ENCODE data around the gene BRD7. TPM values are rescaled to one million over a fixed set of nuclear protein-coding genes. Genes with fewer than 3 reads are reported as not detected.

BRD7 gene
- total RNA-seq, 1 donor from 2014 or later: 35.9 TPM

DNA sequence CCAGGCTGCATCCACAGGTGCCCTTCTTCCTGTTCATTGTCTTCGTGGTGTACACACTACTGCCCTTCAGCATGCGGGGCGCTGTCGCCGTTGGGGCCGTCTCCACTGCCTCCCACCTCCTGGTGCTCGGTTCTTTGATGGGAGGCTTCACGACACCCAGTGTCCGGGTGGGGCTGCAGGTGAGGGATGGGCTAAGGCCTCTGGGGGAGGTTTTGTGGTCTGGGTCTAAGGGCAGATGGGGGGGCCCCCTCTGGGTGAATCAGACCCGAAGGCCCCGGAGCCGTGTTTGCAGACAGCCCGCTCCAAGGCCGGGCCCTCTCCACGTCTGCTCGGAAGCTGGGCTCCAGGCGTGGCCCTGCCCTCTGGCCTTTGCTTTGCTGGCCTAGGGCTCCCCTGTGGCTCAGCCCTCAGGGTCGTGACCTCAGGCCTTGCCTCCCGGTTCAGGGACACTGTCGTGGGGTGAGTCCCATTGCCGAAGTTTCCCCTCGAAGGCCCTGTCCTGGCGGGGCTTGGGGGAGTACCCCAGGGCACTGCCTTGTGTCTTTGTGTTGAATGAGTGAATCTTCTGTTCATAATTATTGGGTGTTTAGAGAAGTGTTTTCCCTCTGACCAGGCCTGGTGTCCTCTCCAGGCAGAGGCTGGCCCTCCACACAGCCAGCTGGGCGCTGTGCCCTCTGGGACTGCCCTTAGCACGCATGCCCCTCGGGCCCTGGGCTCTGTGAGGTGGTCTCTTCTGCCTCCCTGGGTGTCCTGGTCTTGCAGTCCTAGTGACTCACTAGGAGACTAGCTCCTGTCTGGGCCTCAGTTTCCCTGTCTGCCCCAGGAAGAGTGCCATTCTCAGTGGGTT, 76.8 kb downstream of the BRD7 start:
- no peak for DNase-seq (ENCODE audit: low read depth in 2 of 2)

- DNase-seq (ENCODE audit: low read depth in 2 of 2): no peak
Measured at GRCh38 chr16:50290856-50291255, 77.9 kb downstream of the BRD7 start.

DNA sequence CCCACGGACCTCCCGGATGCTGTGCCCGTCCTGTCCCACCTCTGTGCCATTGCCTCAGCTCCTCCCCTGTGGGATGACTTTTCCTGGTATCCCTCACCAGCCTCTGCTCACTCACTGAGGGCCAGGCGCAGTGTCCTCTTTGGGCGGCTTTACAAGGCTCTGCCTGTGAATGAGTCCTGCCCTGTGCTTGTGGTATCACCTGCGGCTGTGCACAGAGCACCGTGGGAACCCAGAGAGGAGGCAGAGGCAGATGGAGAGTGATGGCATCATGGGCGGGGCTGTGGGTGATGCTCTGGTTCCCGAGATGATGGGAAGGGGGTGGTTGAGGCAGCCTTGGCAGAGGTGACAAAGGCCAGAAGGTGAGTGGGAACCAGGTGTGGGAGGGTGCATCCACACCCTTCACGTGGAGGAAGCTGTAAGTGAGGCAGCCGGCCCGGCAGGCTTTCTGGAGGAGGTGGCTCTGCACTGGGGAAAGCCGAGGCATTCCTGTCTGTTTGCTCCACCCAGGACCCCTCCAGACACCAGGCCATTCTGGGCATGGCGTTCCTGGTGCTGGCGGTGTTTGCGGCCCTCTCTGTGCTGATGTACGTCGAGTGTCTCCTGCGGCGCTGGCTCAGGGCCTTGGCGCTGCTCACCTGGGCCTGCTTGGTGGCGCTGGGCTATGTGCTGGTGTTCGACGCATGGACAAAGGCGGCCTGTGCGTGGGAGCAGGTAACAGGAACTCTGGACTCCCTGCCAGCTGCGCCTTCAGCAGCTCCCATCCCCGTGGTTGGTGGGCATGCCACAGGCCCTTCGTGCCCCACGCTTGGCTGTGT, 78.6 kb downstream of the BRD7 start:
- no peak for DNase-seq (ENCODE audit: low read depth in 2 of 2)

DNA sequence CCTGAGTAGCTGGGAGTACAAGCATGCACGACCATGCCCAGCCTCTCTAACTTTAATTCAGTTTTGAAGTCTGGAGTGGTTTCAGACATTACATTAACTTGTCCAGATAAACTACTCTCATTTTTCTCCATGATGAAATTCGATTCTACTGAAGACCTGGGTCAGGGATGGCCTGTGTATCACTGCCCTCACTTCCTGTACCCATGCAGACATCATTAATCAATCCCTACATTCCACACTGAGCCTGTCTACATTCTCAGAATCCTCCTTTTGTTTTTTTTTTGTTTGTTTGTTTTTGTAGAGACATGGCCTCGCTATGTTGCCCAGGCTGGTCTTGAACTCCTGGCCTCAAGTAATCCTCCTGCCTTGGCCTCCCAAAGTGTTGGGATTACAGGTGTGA, 79.9 kb downstream of the BRD7 start:
- DNase-seq (ENCODE audit: low read depth in 2 of 2): no peak

GRCh38 chr16:50288026-50288425, 80.8 kb downstream of the BRD7 start:
- no peak for DNase-seq (ENCODE audit: low read depth in 2 of 2)

- no peak for DNase-seq (ENCODE audit: low read depth in 2 of 2)
Measured at GRCh38 chr16:50286681-50287080, 82.1 kb downstream of the BRD7 start.

DNA sequence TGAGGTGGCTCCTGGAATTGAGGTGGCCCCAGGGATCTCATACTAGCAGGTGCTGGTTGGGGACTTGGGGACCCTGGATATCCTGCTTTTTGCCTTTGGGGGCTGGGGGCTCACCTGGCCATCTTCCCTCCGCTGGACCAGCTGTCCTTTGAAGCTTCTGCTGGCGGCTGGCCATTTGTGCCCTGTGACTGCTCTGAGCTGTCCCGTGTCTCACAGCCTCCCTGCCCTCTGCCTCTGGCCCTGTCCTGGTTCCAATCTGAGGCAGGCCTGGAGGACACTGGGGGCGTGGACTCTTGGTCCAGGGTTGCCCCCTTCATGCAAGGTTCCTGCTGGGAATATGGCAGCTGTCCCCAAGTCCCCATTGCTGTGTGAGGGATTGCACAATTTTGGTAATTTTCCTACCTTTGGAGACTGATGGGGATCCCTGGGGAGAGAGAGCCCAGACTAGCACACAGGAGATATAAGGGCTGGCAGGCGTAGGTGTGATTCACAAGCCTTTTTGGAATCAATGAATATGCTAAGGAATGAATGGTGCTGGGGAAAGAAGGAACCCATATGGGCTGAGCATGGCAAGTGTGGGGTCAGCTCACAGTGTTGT, 83.3 kb downstream of the BRD7 start:
- DNase-seq (ENCODE audit: low read depth in 2 of 2): no peak

- DNase-seq (ENCODE audit: low read depth in 2 of 2): no peak
Measured at GRCh38 chr16:50284131-50284911, 84.5 kb downstream of the BRD7 start.

- DNase-seq (ENCODE audit: low read depth in 2 of 2): no peak
Measured at GRCh38 chr16:50282955-50283631, 85.7 kb downstream of the BRD7 start.

- no peak for DNase-seq (ENCODE audit: low read depth in 2 of 2)
Measured at GRCh38 chr16:50282010-50282538, 86.7 kb downstream of the BRD7 start.

GRCh38 chr16:50281391-50282009, 87.3 kb downstream of the BRD7 start:
- no peak for DNase-seq (ENCODE audit: low read depth in 2 of 2)

DNA sequence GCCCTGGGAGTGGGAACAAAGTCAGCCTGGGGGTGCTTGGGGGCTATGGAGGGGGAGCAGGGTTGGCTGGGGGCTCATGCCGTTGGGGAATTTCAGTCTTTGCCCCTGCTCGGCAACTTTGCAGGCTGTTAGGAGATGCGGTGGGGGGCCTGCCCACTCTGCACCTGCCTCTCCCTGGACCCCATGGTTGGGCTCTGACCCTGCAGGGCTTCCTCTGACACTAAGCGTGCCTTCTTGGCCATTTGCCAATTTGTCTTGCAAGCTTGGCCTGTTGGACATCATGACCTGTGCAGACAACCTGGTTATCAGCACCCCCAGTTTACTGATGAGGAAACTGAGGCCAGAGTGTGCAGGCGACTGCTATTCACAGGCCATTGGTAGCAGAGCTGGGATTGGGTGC, 87.9 kb downstream of the BRD7 start:
- no peak for DNase-seq (ENCODE audit: low read depth in 2 of 2)

DNA sequence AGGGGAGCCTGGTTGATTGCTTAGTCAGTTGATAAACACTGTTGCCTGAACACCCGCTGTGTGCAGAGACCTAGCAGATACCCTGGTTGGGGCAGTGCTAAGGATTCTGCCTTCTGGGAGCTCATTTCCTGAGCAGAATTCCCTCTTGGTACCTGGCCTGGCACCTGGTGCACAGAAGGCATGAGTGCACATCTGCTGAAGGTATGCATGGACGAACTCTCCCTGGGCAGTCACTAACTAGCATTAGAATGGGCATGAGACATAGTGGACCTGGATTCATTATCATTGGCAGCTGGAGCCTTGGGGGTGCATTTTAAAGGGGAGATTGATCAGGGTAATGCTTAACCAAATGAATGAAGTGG, 89.3 kb downstream of the BRD7 start:
- no peak for DNase-seq (ENCODE audit: low read depth in 2 of 2)

DNA sequence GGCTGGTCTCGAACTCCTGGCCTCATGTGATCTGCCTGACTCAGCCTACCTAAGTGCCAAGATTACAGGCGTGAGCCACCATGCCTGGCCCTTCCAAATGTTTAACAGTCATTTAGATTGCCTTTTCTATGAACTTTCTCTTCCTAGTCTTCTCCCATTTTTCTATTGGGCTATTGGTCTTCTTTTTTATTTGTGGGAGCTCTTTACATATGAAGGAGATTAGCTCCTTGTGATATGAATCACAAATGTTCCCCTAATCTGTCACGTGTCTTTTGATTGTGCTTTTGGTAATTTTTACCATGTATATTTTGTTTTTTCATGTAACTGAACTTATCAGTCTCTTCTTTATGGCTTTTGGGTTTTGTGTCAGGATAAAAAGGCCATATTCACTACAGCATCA, 90.5 kb downstream of the BRD7 start:
- no peak for DNase-seq (ENCODE audit: low read depth in 2 of 2)

DNA sequence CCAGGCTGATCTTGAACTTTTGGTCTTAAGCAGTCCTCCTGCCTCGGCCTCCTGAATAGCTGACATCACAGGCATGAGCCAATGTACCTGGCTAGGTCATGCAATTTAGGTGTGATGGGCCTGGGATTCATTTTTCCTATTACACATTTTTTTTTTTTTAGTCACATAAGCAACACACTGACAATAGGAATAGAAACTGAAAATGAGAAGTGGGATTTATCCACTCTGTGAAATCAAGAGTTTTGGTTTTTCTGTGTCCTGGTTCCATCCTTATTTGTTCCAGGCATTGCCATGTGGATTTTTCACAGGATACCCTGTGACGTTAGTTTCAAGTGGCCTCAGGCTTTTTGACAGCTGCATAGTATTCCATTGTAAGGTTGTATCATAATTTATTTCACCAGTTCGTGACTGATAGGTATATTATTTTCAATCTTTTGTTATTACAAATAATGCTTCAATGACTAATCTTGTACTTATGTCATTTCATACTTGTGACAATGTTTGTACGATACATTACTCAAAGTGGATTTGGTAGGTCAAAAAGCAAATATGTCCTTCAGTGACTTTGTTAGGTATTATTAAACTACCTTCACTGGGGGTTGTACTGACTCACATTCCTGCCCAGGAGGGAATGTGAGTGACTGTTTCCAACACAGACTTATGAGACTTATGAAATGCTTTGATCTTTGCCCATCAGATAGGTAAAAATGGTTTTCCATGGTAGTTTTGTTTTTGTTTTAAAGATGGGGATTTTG, 91.8 kb downstream of the BRD7 start:
- DNase-seq (ENCODE audit: low read depth in 2 of 2): no peak

DNA sequence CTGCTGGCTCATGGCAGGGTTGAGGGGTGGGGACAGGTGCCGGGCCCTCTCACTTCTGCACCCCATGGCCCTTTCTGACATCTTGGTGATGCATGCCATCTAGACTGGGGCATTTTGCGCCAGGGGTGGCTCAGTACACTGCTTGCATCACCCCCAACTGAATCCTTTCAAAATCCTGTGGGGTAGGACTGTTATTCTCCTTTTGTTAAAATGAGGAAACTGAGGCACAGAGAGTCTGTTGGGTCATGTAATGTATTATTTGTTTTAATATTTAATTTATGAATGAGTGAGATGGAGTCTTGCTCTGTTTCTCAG, 92.5 kb downstream of the BRD7 start:
- DNase-seq (ENCODE audit: low read depth in 2 of 2): no peak

- DNase-seq (ENCODE audit: low read depth in 2 of 2): no peak
Measured at GRCh38 chr16:50275428-50276325, 93.1 kb downstream of the BRD7 start.

DNA sequence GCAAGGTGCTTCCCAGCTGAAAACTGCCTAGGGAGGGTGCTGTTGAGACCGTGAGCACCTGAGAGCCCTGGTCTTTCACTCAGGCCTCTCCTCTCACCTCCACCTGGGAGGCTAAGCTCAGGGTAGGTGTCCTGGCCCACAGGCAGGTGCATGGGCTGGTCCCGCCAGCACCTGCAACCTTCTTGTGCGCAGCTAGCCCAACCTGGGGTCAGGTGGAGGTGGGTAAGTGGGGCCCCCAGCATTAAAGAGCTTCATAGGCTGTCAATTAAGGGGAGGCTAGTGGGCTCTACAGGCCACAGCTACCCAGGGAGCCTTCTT, 93.7 kb downstream of the BRD7 start:
- no peak for DNase-seq (ENCODE audit: low read depth in 2 of 2)

Data from dermis microvascular lymphatic vessel endothelial cell (primary cell).